Activated naive CD4-positive, alpha-beta T cell treated with Interleukin-2 at 50 U/mL for 16 hours (primary cell): Measurements from ENCODE around the gene ANKRD50.

Source experiments
- DNase-seq: peaks from one replicate; pipeline ENCODE4 v3.0.0-alpha.2; 2020

The ANKRD50 gene, protein sequence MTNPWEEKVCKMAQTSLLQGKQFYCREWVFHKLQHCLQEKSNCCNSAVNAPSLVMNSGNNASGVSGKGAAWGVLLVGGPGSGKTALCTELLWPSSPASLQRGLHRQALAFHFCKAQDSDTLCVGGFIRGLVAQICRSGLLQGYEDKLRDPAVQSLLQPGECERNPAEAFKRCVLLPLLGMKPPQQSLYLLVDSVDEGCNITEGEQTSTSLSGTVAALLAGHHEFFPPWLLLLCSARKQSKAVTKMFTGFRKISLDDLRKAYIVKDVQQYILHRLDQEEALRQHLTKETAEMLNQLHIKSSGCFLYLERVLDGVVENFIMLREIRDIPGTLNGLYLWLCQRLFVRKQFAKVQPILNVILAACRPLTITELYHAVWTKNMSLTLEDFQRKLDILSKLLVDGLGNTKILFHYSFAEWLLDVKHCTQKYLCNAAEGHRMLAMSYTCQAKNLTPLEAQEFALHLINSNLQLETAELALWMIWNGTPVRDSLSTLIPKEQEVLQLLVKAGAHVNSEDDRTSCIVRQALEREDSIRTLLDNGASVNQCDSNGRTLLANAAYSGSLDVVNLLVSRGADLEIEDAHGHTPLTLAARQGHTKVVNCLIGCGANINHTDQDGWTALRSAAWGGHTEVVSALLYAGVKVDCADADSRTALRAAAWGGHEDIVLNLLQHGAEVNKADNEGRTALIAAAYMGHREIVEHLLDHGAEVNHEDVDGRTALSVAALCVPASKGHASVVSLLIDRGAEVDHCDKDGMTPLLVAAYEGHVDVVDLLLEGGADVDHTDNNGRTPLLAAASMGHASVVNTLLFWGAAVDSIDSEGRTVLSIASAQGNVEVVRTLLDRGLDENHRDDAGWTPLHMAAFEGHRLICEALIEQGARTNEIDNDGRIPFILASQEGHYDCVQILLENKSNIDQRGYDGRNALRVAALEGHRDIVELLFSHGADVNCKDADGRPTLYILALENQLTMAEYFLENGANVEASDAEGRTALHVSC (N-terminal part only)

DNA sequence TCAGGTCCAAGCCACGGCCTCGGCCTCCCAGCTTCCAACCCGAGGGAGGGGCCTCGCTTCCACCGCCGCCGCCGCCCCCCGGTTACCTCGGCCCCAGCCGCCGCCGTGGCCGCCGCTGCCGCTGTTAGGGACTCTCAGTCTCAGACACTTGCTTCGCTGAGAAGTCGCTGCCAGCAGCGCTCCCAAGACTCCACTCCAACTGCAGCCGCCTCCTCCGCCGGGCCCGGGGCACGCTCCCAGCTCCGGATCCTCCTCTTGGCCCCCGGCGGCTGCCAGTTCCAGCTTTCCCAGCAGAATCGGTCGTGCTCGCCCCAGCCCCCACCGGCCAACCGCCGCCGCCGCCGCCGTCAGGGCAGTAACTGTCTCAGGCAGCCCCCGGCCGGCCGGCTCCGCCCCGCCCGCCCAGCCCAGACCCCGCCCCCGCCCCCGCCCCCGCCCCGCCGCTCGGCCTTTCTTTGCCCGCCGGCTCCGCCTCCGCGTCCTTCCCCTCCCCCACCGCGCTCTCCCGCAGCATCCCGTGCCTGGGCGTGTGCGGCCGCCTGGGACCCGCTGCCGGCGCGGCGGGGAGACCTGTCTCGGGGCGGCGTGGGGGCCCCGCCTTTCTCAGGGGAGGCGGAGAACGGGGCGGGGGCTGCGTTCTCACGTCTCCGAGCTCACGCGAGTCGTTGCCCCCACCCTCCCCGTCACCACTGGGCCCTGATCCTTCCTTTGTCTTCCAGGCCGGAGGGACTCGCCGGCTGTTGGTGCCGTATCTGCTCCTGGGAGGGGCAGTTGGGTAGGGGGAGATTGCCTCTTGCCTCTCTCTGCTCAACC is at the start of gene ANKRD50:
Gene ANKRD50 (minus strand): TSS at position 361 of the 813 bp plus-strand sequence. CDS start 2,221 bp downstream, outside the sequence.
- peak; percentile 55 for DNase-seq

DNA sequence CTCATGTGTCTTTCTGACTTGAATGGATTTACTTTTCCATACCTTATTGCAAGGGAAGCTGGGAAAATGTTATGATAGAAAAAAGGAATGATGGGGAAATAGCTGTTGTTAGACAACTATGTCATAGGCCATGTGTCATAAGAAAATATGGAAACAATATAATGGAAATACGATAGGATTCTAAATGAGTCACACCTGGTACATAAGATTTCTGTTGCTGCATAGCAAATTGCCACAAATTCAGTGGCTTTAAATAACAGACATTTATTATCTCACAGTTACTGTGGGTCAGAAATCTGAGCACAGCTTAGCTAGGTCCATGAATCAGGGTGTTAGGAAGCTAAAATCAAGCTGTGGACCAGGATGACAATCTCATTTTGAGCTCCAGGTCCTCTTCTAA is 44.6 kb upstream of the ANKRD50 start:
- DNase-seq, result no peak

GRCh38 chr4:124754681-124755080 is 42.1 kb upstream of the ANKRD50 start:
- no peak for DNase-seq

DNA sequence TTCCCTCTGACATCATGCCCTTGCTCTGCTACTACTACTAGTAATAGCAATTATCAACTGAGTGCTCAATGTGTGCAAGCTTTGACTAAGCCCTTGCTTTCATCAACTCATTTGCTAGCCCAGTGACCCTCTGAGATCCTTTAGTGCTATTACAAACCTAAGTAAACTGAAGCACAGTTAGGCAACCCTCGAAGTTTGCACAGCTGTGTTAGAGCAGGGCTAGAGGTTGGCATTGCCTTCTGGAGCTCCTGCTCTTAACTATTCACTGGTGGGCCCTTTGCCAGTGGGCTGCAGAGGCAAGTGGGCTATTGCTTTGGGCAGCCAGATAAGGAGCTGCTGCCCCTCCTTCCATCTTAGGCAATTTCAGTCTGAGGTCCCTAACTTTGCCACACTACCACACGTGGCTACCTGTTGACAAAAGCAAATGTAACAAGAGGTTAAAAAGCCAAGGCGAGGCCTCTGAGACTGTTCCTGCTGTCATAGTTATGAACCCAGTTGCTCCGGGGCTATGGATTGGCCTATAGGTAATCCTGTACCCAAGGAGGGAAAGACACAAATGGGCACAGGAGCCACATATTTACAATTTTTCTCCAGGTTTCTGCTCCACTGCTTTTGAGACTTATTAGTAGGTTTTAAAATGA is 41.5 kb upstream of the ANKRD50 start:
- no peak for DNase-seq

DNA sequence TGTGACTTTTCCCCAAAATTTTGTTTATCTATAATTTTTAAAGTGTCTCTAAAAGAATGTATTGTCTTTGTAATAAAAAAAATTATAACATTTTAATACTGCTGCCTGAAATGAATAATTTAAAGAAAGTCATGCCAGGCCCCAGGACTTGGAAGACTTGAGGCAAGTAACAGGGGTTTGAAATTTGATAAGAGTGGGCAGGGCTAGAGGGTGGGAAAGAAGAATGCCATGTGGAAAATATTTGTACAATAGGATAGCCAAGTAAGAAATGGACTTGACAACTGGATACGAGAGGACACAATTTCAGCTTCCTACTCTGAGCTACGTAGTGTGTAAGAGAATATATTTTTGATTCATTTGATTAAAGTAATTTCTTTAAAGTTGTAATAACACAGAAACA is 36.9 kb upstream of the ANKRD50 start:
- no peak for DNase-seq

GRCh38 chr4:124748965-124749364 is 36.4 kb upstream of the ANKRD50 start:
- no peak for DNase-seq

DNA sequence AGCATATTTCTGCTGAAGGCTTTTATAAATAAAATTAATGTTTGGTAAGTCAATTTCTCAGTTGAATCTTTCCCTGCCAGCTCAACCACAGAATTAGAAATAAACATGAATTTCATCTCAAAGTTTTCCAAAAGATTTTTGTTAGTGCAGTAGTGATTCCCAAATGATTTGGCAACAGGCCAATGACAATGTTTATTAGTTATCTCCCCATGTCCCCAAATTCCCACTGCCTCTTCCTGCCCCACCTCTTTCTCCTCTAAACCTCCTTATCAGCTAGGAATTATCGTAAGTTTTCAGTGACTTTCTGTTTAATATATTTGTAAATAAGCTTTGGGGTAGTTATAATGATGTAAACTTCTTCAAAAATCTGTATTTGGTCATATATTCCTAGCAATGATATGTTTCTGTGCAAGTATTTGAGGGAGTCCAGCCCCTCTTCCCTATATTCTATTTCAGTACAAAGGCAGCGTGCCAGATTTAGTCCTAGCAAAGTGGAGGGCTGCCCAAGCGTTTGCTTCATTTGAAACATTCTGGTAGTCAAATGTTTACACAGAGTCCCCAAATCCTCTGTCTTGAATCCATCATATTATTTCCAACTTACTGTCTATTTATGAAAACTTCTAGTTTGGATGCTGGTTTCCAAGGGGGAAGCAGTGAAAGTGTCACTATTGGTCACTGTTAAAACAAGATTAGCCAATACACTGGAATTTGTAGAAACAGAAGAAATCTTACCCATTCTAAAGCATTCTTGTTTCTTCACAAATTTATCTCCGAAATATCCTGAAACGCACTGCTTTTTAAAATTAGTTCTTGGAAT is 33.7 kb upstream of the ANKRD50 start:
- DNase-seq, result no peak

GRCh38 chr4:124743711-124744110 is 31.2 kb upstream of the ANKRD50 start:
- DNase-seq, result no peak

DNA sequence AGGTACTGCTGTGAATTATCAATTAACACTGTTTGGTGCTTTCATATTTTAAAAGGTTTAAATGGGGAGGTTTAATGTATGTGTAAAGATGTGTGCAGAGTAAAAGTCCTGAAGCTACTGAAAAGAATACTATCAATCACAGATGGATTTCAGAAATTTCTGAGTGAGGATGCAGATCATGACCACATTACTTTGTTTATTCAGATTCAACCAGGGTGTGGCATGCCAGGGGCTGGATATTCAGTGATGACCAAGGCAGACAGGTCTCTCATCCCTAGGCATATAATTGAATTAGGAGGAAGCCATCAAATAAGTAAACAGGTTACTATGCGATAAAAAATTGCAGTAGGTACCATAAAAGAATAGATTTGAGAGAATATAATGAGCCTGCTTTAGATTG is 28.0 kb upstream of the ANKRD50 start:
- DNase-seq, result no peak

GRCh38 chr4:124738994-124739393 is 26.5 kb upstream of the ANKRD50 start:
- DNase-seq, result no peak

- no peak for DNase-seq
Observed at GRCh38 chr4:124737619-124738018, 25.1 kb upstream of the ANKRD50 start.

- DNase-seq, result no peak
Observed at GRCh38 chr4:124736526-124736925, 24.0 kb upstream of the ANKRD50 start.

- no peak for DNase-seq
Observed at GRCh38 chr4:124727331-124727890, 14.9 kb upstream of the ANKRD50 start.

GRCh38 chr4:124726269-124726668 is 13.7 kb upstream of the ANKRD50 start:
- no peak for DNase-seq

- DNase-seq, result no peak
Observed at GRCh38 chr4:124722071-124722470, 9.5 kb upstream of the ANKRD50 start.

DNA sequence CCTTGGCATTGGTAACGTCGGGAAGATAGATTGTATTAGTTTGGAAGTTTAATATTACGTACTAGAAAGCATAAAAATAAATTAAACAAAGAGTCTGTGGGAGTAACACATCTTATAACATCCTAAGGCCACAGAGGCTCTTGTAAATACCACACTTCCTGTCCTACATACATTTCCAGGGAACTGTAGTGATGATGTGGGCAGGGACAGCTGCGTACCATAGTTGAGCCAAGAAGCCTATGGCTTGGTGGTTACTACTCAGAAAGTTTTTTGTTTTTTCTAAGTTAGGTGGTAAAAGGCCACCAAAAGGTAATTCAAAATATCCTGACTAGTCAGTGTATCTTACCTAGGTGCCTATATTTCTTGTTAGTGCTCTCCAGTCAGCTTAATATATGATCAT is 4.6 kb upstream of the ANKRD50 start:
- no peak for DNase-seq

DNA sequence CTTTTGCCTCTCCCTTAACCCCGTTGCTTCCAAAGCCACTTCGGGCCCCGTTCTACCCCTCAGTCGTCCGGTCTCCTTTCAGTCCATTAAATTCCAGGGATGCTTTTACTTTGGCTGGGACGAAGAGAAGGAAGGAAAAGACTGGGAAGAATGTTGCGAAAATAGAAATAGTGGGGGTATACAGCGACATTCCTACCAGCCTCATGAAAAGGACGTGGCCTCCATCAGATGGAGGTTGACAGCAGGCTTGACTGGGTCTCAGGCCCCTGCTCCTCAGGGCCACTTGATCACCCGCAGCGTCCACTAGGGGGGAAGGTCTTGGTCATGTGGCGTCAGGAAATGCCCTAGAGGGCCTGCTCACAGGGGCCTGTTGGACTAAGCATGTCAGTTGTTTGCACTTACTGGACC is 657 bp upstream of the ANKRD50 start:
- no peak for DNase-seq

DNA sequence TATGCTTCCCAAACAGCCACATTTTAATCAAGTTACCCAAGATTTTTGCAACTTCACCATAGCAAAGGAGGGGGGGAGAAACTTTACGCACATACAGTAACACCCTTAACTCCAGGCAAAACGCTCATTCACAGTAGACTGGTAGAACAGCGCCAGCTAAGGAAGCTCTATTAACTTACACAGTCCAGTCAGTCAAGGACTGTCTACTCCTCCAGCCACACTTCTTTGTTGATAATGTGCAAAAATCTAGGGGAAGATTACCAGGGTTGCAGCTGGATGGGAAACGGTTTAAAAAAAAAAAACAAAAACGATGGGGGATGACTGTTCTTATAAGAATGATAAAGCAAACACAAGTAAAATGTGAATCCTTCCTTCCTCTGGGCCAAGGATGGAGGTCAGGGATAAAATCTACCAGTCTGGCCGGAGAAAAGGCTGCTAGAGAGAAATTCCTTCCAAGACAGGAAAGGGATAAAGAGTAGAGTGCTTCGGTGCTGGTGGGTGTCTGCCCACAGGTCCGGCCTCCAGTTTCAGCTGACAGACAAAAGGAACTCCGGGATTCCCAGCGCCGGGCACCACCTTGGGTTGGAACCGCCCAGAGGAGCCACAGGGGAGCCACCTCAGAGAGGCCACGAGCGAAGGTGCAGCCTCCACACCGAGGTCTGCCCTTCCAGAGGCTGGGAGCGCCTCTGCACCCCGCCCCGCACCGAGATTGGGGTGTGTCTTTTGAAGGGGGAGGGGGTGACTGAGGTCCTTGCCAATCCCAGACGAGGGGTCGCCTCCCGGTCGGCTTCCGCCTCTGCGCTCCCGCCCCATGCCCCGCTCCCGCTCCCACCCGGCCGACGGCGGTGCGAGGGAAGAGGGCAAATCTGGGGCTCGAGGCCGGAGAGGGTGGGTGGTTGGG is 811 bp downstream of the ANKRD50 start:
- DNase-seq, result no peak

DNA sequence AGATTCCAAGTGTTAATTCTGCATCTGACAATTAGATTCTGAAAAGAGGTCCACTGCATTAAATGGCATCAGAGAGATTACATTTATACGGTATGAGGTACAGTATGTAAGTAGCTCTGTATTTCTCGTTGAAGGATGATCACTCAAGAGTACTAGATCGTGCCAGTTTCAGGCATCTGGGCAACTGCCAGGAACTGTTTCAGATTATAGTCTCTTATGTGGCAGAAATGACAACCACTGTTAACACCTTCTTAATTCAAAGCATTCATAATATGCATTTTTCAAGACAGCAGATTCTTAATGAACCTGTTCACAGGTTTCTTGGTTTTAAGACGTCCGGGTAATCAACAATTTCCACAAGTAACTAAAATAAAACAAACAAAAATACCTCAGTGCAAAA is 1.6 kb downstream of the ANKRD50 start:
- DNase-seq, result no peak
